K562 (cell line): Measurements from ENCODE around the gene ANKLE1. TPM values are rescaled to one million over a fixed set of nuclear protein-coding genes. Genes with fewer than 3 reads are reported as not detected.

ENCODE experiments used
- ARID2 ChIP-seq: fragments of 450-650 bp; IDR thresholded peaks from 2 replicates; pipeline ENCODE4 v1.6.1; 2017; ENCODE audit warnings: antibody characterized with exemption, mild to moderate bottlenecking
- ASH1L ChIP-seq: fragments of 450-650 bp; IDR thresholded peaks from 2 replicates; pipeline ENCODE4 v1.6.1; 2018; ENCODE audit warnings: borderline replicate concordance, mild to moderate bottlenecking, low read depth; ENCODE audit not compliant: partially characterized antibody
- CGGBP1 ChIP-seq: fragments of 250-450 bp; sonication (Bioruptor Pico); IDR thresholded peaks from 2 replicates; pipeline ENCODE4 v1.9.0; 2021; ENCODE audit warnings: mild to moderate bottlenecking
- COPS2 ChIP-seq: fragments of 450-650 bp; conservative IDR thresholded peaks from 2 replicates; pipeline ENCODE4 v1.6.1; 2016; ENCODE audit warnings: mild to moderate bottlenecking, moderate library complexity
- DEAF1 ChIP-seq: fragments of 450-650 bp; formaldehyde crosslinking; IDR thresholded peaks from 2 replicates; pipeline ENCODE4 v1.4.0; 2020; ENCODE audit warnings: mild to moderate bottlenecking, moderate library complexity
- DNMT1 ChIP-seq: fragments of 450-650 bp; IDR thresholded peaks from 2 replicates; pipeline ENCODE4 v1.6.1; 2016; ENCODE audit warnings: antibody characterized with exemption, mild to moderate bottlenecking
- FOXK1 ChIP-seq: sonication (generic); formaldehyde crosslinking; IDR thresholded peaks from 2 replicates; pipeline ENCODE4 v1.8.0; 2022; ENCODE audit warnings: missing genetic modification reagents, mild to moderate bottlenecking, borderline replicate concordance
- HDAC3 ChIP-seq: fragments of 450-650 bp; IDR thresholded peaks from 2 replicates; pipeline ENCODE4 v1.6.1; 2018; ENCODE audit warnings: borderline replicate concordance, mild to moderate bottlenecking, moderate library complexity; ENCODE audit not compliant: partially characterized antibody
- MTF1 ChIP-seq: fragments of 250-450 bp; sonication (Bioruptor Pico); IDR thresholded peaks from 2 replicates; pipeline ENCODE4 v1.9.0; 2021; ENCODE audit warnings: moderate library complexity, mild to moderate bottlenecking, inconsistent platforms, borderline replicate concordance
- MXI1 ChIP-seq: IDR thresholded peaks from 2 replicates; pipeline ENCODE4 v1.6.1; 2011; ENCODE audit warnings: low read depth, mild to moderate bottlenecking, improper control_type of control experiment, low read length
- NCOA4 ChIP-seq: fragments of 450-650 bp; IDR thresholded peaks from 2 replicates; pipeline ENCODE4 v1.6.1; 2018; ENCODE audit warnings: mild to moderate bottlenecking; ENCODE audit not compliant: partially characterized antibody
- NCOR1 ChIP-seq: fragments of 450-650 bp; IDR thresholded peaks from 2 replicates; pipeline ENCODE4 v1.6.1; 2016; ENCODE audit warnings: mild to moderate bottlenecking, moderate library complexity
- NR4A1 ChIP-seq, 2 experiments: fragments of 250-450 bp in 1 of 2; fragments of 450-650 bp in 1 of 2; sonication (Bioruptor Pico) in 1 of 2; IDR thresholded peaks; 2 replicates each; pipeline versions ENCODE4 v1.4.0 to v1.6.1; 2016 to 2020; ENCODE audit warnings: mild to moderate bottlenecking in 2 of 2, missing compliant biosample characterization in 1 of 2, missing genetic modification characterization in 1 of 2, moderate library complexity in 1 of 2
- PRMT5 ChIP-seq: sonication (generic); formaldehyde crosslinking; IDR thresholded peaks from 2 replicates; pipeline ENCODE4 v1.5.0; 2020; ENCODE audit warnings: missing genetic modification reagents
- RBM15 ChIP-seq: fragments of 200-400 bp; formaldehyde crosslinking; IDR thresholded peaks from 2 replicates; pipeline ENCODE4 v1.6.1; 2018; ENCODE audit warnings: mild to moderate bottlenecking, low read length, moderate library complexity; ENCODE audit not compliant: insufficient read depth
- RBM39 ChIP-seq: fragments of 200-400 bp; formaldehyde crosslinking; optimal IDR thresholded peaks from 2 replicates; pipeline ENCODE3; 2018; ENCODE audit warnings: low read depth, low read length
- SETDB1 ChIP-seq: IDR thresholded peaks from one replicate; pipeline ENCODE4 v1.6.1; 2012; ENCODE audit warnings: low read length, control low read depth, inconsistent platforms
- SMARCA4 ChIP-seq: fragments of 450-650 bp; IDR thresholded peaks from 2 replicates; pipeline ENCODE4 v1.6.1; 2016
- SRSF7 ChIP-seq: fragments of 200-400 bp; formaldehyde crosslinking; optimal IDR thresholded peaks from 2 replicates; pipeline ENCODE3; 2017; ENCODE audit warnings: mild to moderate bottlenecking, low read depth, low read length
- ZBTB8A ChIP-seq: fragments of 450-650 bp; IDR thresholded peaks from 2 replicates; pipeline ENCODE4 v1.6.1; 2018; ENCODE audit warnings: mild to moderate bottlenecking, moderate library complexity; ENCODE audit not compliant: partially characterized antibody
- ZFPM2 ChIP-seq: fragments of 250-450 bp; sonication (Bioruptor Pico); IDR thresholded peaks from 2 replicates; pipeline ENCODE4 v1.5.1; 2022; ENCODE audit warnings: mild to moderate bottlenecking
- ZKSCAN8 ChIP-seq: fragments of 200-800 bp; sonication (Bioruptor generic); IDR thresholded peaks from 2 replicates; pipeline ENCODE4 v1.6.1; 2016; ENCODE audit warnings: missing genetic modification characterization, missing compliant biosample characterization
- ZNF311 ChIP-seq: fragments of 250-450 bp; sonication (Bioruptor Pico); IDR thresholded peaks from 2 replicates; pipeline ENCODE4 v1.4.0; 2020; ENCODE audit warnings: mild to moderate bottlenecking, moderate library complexity
- ZNF445 ChIP-seq: fragments of 250-450 bp; sonication (Bioruptor Pico); IDR thresholded peaks from 2 replicates; pipeline ENCODE4 v1.4.0; 2020; ENCODE audit warnings: low read depth, mild to moderate bottlenecking, moderate library complexity
- ZNF449 ChIP-seq: fragments of 250-450 bp; sonication (Bioruptor Pico); IDR thresholded peaks from 2 replicates; pipeline ENCODE4 v1.8.0; 2022; ENCODE audit warnings: moderate library complexity, mild to moderate bottlenecking, inconsistent platforms
- polyA plus RNA-seq, 8 experiments: library from polyadenylated mRNA; depleted of rRNA in 4 of 8; stranded (reverse) in 5 of 8; unstranded in 3 of 8; fragments of >200 nt; fragmentation: Nextera tagmentation in 2 of 8; fragmentation: Illumina TruSeq in 1 of 8; extraction: Ambion mirVana in 2 of 8; extraction: Trizol in 1 of 8; gene quantifications; 2 replicates each; pipeline versions ENCODE4 v1.2.1 to v1.2.3, GENCODE V29; 2011 to 2014; ENCODE audit warnings: inconsistent platforms in 1 of 8, missing spikeins in 1 of 8
- total RNA-seq, 7 experiments: library from RNA; depleted of rRNA in 6 of 7; stranded (reverse); fragments of >200 nt in 6 of 7; fragmentation: Illumina TruSeq in 2 of 7; extraction: Trizol in 2 of 7; gene quantifications; 2 replicates each; pipeline versions ENCODE4 v1.2.1 to v1.2.3, GENCODE V29; 2011 to 2021; ENCODE audit warnings: low replicate concordance in 1 of 7

The ANKLE1 gene
- total and polyA plus RNA-seq, 9 of the 15 experiments (the other 6 are each of a cell fraction or from before 2014, with no cell fraction given) = 0.63 to 9.2 (median 2.9) TPM

- TF ChIP-seq ZFPM2 (CRISPR knock-in tag) (no peak), CGGBP1 (no peak), ZBTB8A (no peak), MXI1 (no peak), RBM39 (no peak), ZNF445 (CRISPR knock-in tag) (no peak), NR4A1 (CRISPR knock-in tag; IDR thresholded peaks at IDR 0.05) (no peak), NR4A1 (tag; IDR thresholded peaks at IDR 0.05) (no peak), DNMT1 (no peak), DEAF1 (no peak), PRMT5 (CRISPR knock-in tag) (no peak), HDAC3 (no peak), ZNF311 (no peak), RBM15 (no peak), SMARCA4 (no peak), NCOR1 (no peak), SRSF7 (no peak), ARID2 (no peak), ZNF449 (CRISPR knock-in tag) (no peak), FOXK1 (no peak), COPS2 (no peak), SETDB1 (no peak), ASH1L (peak; percentile 95), ZKSCAN8 (CRISPR knock-in tag) (no peak), MTF1 (CRISPR knock-in tag) (no peak), NCOA4 (no peak)
Measured at GRCh38 chr19:17332677-17333581, 51.2 kb downstream of the ANKLE1 start (continued).
